Measurements from ENCODE around the gene KCNN1.

- TF ChIP-seq POLR2A (IDR thresholded peaks at IDR 0.05) (no peak), CTCF (IDR thresholded peaks at IDR 0.05) (peak; percentile 90 to 97 (median 96))
These were observed 28.6 kb upstream of the KCNN1 start for GRCh38 chr19:17938092-17938845.
